AG09319 (cell line): ENCODE results near the gene CD300E.

Experiments
- DNase-seq: peaks from one replicate; pipeline ENCODE4 v3.0.0-alpha.2; 2010; ENCODE audit warnings: low read depth; ENCODE audit errors: extremely low read depth
- CTCF ChIP-seq: IDR thresholded peaks from 2 replicates; pipeline ENCODE4 v1.5.1; 2011; ENCODE audit warnings: low read depth, mild to moderate bottlenecking, inconsistent platforms, low read length, moderate library complexity

CD300E gene

GRCh38 chr17:74623693-74624093 lies at the start of gene CD300E:
TSS of gene CD300E (minus strand) at chr17:74623738. CDS start at chr17:74623621, 117 bp downstream.
- no peak for DNase-seq
- TF ChIP-seq CTCF, result no peak

GRCh38 chr17:74671031-74671771 lies 47.7 kb upstream of the CD300E start:
- TF ChIP-seq CTCF, result no peak
- DNase-seq, result no peak

GRCh38 chr17:74670329-74670728 lies 46.8 kb upstream of the CD300E start:
- TF ChIP-seq CTCF, result no peak
- DNase-seq, result no peak

GRCh38 chr17:74663561-74663960 lies 40.0 kb upstream of the CD300E start:
- no peak for DNase-seq

GRCh38 chr17:74659889-74660288 lies 36.4 kb upstream of the CD300E start:
- TF ChIP-seq CTCF, result no peak
- DNase-seq, result no peak

More at GRCh38 chr17:74663561-74663960, 40.0 kb upstream of the CD300E start:
- no peak for TF ChIP-seq CTCF

GRCh38 chr17:74658620-74659019 lies 35.1 kb upstream of the CD300E start:
- TF ChIP-seq CTCF, result no peak
- DNase-seq, result no peak

- TF ChIP-seq CTCF, result no peak
- no peak for DNase-seq
These were observed 31.2 kb upstream of the CD300E start for GRCh38 chr17:74654742-74655141.
